Suppressor macrophage (primary cell): ENCODE measurements around the gene TRIM47.

ENCODE experiments used
- DNase-seq, 4 experiments: peaks; one replicate each; pipeline ENCODE4 v3.0.0-alpha.2; 2020 to 2022
- total RNA-seq, 17 experiments: gene quantifications; one replicate each; lab custom pipeline; 2026; ENCODE audit warnings: mixed read lengths in 6 of 17, inconsistent platforms in 3 of 17; lab: John Stamatoyannopoulos, UW

Gene TRIM47, protein sequence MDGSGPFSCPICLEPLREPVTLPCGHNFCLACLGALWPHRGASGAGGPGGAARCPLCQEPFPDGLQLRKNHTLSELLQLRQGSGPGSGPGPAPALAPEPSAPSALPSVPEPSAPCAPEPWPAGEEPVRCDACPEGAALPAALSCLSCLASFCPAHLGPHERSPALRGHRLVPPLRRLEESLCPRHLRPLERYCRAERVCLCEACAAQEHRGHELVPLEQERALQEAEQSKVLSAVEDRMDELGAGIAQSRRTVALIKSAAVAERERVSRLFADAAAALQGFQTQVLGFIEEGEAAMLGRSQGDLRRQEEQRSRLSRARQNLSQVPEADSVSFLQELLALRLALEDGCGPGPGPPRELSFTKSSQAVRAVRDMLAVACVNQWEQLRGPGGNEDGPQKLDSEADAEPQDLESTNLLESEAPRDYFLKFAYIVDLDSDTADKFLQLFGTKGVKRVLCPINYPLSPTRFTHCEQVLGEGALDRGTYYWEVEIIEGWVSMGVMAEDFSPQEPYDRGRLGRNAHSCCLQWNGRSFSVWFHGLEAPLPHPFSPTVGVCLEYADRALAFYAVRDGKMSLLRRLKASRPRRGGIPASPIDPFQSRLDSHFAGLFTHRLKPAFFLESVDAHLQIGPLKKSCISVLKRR
- 4.0 to 75.6 (median 25.5) reads per million in 17 experiments for total RNA-seq

DNA sequence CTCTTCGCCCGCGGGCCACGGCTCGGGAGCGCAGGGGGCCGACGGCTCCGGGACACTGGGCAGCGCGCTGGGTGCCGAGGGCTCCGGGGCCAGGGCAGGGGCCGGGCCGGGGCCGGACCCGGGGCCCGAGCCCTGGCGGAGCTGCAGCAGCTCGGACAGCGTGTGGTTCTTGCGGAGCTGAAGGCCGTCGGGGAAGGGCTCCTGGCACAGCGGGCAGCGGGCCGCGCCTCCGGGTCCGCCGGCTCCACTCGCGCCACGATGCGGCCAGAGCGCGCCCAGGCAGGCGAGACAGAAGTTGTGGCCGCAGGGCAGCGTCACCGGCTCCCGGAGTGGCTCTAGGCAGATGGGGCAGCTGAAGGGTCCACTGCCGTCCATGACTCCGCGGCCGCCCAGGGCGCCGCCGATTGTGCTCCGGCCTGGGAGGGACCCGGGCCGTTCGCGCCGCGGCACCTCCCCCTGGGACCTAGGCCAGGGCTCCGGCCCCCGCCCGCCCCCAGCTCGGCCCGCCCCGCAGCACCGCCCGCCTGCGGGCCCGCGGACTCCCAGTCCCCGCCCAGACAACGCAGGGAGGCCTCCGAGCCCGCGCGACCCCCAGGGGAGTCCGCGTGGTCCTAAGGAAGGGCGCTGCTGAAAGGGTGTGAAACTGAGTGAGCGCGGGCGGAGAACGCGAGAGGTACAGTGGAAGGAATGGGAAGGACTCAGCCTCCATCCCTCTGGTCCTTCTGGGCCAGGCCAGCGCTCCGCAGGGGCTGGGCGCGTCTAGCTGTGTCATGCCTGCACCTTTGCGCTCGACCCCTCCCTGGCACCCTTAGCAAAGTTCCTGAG is at the start of gene TRIM47:
Gene TRIM47, minus strand, starts transcription at position 408 of the 825 bp plus-strand sequence. Its CDS starts 33 bp downstream, at position 375.
- DNase-seq = peak; percentile 67 to 82 (median 74)

DNA sequence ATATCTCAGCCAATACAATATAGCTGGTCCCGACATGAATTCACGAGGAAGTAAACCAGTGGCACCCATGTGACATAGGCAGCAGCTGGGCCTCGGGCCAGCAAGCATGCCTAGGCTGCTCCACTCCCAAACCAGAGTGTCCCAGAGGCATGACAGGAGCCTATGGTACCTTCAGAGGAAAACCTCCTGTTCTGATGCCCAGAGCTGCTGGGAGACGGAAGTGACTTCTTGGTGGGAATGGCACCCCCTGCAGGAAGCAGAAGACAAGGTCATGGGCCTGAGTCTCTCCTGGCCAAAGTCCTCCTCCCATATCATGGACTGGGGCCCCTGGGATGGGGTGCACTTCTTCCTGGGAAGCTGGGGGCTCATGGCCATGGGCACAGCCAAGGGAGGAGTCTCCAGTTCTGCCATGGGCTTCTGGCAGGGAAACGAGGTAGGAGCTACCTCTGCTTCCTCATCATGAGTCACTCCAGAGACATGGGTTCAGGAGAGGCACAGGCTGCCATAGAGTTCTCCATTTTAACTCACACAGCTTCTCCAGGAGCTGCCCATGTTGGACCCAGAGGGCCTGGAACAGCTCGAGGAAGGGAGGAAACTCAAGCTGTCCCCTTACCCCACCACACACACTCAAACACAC is 49.0 kb upstream of the TRIM47 start:
- peak; percentile 11 to 68 (median 58) for DNase-seq

DNA sequence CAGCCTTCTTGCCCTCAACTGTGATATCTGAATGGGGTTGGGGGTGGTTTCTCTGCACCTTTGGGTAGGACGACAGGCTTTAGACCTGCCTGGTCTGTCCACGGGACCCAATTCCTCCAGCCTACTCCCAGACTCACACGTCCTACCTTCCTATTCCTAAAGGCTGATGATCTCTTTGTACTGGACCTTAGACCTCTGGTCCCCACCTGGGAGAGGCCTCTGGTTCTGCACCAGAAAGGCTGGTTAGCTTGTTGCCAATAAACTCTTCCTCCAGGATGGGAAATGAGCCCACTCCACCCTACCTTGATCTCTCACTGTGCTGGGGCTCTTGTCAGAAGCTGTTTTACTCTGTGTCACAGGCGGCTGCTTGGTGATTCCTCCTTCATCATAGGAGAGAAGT is 48.1 kb upstream of the TRIM47 start:
- no peak for DNase-seq

DNA sequence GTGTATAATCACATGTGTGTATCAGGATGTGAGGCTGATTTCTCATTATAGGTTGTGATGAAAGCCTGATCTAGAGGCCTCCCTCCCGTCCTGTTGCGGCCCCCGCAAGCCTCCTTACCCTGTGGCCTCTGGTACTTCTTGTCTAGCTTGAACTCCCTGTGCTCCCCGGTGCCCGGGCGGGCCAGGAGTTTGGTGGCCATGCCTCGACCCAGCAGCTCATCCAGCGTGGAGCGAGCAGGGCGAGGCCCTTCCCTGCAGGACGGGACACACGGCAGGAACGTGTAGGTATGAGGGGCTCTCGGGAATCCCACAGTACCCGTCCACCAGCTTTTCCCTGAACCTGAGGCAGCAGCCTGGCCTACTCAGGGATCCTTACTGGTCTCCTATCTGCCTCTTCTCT is 47.5 kb upstream of the TRIM47 start:
- DNase-seq = no peak

DNA sequence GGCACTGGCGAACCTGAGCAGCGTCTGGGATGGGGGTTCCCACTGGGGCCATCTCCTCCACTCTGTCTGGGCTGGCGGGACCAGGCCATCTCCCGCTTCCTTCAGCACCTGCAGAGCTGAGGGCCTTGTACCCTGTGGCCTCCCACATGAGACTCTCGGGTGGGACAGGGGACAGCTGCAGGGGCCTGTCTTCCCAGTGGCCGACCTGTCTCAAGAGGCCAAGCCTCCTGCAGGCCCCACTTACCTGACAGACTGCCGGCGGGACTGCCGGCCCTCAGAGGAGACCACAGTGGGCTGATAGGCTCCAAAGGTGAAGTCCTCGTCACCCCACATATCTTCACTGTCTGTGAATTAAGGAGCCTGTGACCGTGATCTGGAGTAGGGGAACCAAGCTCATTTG is 46.7 kb upstream of the TRIM47 start:
- no peak for DNase-seq

DNA sequence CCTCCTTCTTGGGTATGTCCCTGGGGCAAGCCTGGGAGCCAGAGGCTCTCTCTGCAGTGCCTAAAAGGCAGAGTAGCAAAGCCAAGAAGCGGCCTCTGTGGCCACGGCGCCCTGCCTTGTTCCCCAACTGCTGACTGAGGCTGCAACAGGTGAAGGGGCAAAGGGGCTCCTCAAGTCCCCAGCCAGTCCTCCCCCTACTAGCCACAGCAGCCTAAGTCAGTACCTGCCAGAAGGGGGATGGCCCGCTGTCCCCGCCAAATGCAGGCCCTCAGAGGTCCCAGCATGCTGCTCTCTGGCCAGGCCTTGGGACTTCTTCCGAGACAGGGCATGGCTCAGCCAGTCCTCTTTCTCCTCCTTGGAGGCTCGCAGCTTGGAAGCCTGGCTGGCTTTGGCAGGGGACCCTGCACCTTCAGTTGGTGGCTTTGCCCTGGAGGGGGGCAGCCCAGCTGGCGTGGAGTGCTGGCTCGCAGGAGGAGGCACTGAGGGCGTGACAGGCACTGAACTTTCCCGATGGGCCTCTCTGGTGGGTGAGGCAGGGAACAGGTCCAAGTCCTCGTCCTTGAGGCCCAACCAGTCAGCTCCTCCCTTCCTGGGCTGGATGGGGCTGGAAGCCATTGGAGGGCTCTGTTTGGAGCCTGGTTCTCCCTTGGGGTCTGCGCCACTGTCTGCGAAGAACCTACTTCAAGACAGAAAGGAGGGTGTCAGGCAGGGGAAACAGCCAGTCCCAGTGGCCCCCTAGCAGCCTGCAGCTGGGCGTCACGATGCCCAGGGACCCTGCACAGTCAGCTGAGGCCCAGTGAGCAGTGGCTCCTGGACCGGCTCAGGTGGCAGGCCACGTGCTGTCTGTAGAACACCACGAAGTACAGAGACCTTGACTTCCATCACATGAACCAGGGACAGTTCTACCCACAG is 44.8 kb upstream of the TRIM47 start:
- DNase-seq = no peak

DNA sequence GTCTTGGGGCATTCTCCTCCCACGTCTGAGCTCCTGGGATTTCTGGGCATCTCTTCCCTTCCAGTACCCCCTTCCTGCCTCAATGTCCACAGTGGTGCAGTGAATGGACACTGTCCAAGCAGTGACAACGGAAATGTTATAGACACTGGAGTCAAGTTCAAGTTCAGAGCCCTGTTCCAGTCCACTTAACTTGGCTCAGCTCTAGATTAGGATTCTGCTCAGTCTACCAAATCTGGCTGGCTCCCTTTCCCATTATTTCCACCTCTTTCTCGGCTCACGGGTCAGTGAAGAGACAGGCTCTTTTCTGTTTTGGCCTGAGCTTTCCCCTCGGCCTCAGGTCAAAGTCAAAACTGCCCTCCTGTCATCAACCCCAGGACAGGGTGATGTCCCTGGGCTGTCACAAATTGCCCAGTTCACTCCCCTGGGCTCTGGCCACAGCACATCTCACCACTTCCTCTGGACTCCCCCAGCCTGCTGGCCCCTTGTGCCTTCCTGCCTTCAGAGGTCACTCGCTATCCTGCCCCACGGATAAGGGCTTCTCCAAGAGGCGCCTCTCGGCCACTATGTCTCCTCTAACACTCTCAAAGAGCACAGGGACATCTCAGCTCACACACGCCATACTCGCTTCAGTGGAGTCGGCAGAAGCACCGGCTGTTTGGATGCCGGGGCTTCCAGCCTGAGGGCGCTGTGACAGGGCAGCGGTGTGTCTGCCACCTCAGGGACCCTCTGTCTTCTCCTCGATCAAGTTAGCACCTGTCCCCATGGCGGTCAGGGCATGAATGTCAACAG is 44.0 kb upstream of the TRIM47 start:
- DNase-seq = no peak

DNA sequence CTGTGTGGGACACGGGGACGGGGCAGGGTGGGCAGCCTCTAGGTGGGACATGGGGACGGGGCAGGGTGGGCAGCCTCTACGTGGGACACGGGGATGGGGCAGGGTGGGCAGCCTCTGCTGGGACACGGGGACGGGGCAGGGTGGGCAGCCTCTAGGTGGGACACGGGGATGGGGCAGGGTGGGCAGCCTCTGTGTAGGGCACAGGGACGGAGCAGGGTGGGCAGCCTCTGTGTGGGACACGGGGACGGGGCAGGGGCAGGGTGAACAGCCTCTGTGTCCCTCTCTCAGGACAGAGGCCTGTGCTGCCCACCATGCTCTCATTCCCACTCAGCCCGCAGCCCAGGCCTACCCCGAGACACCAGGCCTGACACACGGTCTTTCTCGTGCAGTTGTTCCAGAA is 43.2 kb upstream of the TRIM47 start:
- no peak for DNase-seq

DNA sequence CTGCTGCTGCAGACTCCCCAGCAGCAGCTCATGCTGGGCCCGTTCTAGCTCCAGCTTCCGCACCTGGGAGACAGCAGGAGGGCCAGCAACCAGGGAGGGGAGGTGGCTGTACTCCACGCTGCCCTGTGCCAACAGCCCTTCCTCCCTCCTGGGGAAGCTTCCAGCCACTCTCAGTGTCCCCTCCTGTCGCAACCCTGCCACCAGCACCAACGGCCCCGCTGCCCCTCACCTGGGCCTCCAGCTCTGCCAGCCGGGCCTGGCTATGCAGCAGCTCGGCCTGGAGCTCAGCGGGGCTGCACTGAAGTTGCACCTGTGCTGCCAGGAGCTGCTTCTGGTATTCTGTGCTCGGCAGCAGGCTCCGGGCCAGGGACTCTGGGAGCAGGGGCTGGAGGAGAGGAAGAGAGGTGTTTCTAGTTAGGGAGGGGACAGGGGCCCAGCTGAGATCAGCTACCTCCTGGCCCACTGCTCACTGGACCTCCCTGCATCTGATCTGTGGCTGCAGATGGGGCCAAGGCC is 41.7 kb upstream of the TRIM47 start:
- no peak for DNase-seq

DNA sequence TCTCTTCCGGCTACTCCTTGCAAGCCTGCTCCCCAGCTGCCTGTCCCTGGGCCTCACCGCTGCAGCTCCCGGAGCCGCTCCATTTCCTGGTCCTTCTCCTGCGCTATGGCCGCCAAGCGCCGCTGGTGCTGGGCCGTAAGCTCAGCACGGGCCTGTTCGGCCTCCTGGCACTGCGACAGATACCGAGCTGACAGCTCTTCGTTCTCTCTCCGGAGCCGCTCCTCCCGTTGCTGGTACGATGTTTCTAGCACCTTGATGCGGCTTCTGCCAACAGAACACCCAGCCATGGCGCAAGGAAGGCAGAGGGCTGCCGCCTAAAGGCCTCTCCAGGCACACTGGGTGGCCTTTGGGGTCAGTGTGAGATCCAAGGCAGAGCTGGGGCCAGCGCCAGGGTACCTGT is 41.2 kb upstream of the TRIM47 start:
- DNase-seq = no peak

DNA sequence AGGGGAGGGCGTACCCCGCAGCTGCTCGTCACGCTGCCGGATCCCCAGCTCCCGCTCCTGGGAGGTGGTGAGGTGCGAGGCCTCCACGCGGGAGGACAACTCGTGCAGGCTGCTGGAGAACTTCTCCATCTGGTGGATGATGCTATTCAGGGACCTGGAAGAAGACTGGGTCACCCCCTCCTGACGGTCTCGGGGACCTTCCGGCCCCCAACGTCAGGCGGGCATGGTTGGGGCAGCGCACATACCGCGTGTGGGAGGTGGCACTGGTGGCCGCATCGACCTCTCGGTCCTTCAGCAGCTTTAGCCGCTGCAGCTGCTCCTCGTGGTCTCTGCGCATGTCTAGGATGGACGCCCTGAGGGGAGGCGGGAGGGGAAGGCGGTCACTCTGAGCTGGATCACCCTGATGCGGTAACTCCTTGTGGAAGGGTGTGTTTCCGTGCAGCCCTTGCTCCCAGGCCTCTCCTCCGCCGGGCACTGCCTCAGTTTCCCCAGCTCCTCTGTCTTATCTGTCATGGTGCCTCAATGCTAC is 39.6 kb upstream of the TRIM47 start:
- DNase-seq = no peak

DNA sequence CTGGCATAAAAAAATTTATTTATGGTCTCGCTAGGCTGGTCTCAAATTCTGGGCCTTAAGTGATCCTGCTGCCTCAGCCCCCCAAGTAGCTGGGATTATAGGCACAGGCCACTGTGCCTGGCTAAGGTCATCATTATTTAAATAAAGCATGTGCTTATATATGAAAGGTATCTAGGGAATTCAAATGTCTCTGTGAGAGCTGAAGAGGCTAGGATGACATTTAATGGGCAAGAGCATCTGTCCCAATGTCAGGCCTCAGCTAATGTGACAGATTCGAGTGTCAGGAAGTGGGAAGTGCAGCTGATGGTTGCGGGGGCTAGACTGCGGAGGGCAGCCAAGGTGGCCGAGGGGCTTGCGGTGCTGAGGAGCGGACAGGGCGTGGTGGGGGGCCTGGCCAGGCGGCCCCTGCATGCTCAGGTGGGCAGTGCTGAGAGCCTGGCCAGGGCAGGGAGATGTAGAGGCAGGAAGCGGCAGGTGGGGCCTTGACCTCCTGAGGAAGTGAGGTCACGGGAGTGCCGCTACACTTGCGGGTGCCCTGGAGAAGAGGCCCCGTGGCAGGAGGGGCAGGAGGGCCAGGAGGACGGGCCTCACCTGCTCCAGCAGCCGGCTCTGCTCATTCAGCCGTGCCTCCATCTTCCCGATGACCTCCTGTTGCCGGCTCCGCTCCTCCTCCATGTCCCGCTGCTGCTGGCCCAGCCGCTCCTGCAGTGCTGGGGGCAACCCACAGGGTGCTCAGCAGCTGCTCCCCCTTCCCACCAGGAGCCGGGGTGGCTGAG is 38.9 kb upstream of the TRIM47 start:
- no peak for DNase-seq

DNA sequence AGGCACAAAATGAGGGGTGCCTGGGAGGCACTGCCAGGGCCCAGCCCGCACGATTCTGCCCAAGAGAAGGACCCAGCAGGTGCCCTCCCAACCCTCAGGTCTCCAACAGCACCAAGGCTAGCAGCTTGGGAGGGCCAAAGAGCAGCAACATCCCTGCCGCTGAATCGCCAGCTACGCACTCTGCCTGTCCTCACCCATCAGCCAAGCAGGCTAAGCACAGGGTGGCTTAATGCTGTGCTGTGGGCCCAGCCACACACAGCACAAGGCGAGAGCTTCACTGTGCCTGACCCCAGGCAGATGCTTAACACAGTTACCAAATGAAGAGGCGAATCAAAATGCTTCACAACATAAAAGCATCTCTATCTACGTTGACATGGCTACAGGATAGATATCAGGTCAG is 36.9 kb upstream of the TRIM47 start:
- no peak for DNase-seq

DNA sequence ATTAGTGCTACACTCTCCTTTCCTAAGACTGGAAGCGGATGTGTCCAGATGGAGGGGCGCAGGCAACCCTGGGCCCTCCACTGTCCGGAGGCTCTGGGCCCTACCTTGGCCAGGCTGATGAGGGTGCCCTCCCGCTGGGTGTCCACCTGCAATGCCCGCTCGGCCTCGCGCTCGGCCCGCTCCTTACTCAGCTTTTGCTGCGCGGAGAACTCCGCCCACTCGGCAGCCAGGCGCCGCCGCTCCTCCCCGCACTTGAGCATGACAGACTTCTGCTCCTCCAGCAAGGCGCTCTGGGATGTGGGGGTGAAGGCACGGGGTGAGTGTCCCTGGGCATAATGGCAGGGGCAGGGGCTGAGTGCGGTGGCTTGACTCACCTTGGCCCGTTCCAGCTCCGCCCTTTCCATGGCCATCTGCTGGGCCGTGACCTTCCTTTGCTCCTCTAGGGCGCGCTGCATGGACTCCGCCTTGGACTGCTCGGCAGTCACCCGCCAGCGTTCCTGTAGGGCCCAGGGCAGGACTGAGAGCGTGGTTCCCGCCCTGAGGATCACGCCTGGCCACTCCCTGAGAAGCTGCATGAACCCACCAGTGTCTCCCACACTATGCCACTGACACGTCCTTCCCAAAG is 36.4 kb upstream of the TRIM47 start:
- no peak for DNase-seq

DNA sequence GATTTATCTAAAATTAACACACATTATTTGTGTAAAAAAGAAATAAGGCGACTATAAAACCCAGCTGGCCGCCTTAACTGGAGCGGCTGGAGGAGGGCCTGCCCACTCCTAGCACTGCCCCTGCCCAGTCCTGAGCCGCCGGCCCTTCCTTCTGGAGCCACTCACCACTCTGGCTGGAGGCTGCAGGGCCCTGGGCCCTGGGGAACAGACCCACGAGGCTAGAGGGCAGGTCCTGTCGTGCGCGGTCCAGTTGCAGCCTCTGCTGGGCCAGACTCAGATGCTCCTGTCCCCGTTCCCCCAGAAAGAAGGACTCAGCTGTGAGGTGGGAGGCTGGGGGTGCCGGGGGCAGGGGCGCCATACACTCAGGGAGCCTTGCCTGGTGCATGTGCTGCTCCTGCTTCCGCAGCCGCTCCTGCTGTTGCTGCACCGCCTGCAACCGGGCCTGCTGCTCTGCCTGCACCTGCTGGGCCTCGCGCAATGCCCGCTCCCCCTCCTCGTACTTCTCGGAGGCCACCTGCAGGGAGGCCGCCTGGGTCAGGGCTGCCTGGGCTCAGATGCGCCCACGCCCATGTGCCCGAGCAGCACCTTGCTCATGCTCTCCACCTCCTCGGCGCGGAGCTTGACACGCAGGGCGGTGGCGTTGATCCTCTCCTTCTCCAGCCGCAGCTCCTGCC is 35.3 kb upstream of the TRIM47 start:
- no peak for DNase-seq

DNA sequence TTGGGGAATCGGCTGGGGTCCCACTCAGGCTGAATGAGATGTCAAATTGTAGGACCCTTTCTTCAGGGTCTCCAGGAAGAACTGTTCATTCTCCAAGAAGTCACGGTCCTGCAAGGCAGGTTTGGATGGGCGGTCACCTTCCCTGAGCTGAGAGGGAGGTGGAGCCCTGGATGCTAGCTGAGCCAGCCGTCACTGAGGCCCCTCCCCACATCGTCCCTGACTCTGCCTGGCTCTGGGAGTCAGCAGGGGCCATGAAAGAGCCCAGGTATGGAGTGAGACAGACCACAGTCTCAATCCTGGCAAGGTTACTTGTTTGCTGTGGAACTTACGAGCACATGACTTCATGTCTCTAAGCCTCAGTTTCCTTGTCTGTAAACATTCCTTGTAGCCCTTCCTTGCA is 32.3 kb upstream of the TRIM47 start:
- no peak for DNase-seq

DNA sequence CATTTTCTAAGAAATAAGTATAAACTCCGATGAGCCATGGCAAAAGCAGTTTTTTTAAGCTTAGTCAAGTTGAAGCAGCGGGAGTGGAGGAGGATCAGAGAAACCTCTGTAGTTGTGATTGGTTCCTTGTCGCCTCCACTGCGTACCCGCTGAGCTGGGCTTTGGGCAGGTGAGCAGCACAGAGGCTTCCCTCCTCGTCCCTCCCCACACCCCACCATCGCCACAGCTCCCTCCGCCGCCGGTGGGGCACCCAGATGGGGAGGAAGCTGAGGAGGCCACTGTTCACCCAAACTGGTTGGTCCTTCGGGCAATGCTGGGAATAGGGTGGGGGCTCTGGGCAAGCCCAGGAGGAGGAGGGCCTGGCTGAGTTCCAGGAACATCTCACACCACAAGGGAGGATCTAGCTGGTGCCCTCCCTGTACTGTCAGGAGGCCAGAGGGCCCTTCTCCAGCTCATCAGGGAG is 31.5 kb upstream of the TRIM47 start:
- no peak for DNase-seq
